ENCODE measurements around the gene IQSEC1.

The IQSEC1 gene

DNA sequence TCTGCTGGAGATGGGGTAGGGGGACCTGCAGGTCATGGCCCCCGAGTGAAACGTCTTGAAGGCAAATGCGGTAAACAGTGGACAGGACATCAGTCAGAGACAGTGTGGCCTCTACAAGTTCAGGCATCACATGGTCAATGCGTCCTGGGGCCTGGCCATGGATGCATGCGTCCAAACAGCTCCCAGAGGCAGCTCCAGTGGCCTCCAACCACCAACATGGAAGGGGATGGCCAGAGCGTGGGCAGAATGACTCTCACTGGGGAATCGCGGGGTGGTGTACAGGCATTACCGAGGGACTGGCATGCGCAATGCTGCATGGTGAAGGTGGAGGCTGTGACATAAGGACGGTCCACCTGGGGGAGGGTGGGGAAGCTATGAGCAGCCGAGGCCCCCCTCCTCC lies 35.6 kb upstream of the IQSEC1 start:
- in situ Hi-C loops (cut with HindIII; ENCODE audit: low sequenced_read_pairs) = no loop called here

- in situ Hi-C loops (cut with HindIII; ENCODE audit: low sequenced_read_pairs) = no loop called here
These were observed 34.4 kb upstream of the IQSEC1 start for GRCh38 chr3:13107661-13108060.

DNA sequence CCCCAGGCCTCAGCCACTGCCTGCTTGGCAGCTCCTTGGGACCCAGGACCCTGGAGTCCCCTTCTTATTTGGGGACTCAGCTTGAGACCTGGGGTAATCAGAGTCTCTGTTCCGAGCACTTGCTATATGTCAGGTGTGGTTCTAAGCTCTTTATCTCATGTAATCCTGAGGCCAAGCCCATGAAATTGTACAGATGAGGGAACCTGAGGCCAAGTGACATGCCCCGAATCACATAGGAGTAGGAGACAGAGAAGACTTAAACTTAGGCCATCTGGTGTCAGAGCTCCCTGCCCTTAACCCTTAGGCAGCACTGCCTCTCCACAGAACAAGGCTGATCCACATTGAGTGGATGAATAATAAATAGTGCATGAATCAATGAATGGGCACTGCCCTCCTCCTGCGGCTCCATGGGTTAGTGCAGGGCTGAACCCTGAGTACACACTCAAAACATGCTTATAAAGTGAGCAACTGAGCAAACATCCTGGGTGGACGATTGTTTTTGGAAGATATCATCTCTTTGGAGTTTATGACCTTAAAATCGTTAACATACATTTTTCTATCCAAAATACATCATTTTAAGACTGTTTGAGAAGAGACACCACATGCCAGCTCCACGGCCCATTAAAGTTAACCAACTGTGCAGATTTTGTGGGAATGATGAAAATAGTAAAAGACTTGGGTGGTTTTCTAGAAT lies 33.2 kb upstream of the IQSEC1 start:
- in situ Hi-C loops (cut with HindIII; ENCODE audit: low sequenced_read_pairs) = no loop called here

- in situ Hi-C loops (cut with HindIII; ENCODE audit: low sequenced_read_pairs) = no loop called here
These were observed 32.6 kb upstream of the IQSEC1 start for GRCh38 chr3:13105896-13106250.

GRCh38 chr3:13105181-13105895 lies 32.1 kb upstream of the IQSEC1 start:
- in situ Hi-C loops (cut with HindIII; ENCODE audit: low sequenced_read_pairs) = no loop called here

DNA sequence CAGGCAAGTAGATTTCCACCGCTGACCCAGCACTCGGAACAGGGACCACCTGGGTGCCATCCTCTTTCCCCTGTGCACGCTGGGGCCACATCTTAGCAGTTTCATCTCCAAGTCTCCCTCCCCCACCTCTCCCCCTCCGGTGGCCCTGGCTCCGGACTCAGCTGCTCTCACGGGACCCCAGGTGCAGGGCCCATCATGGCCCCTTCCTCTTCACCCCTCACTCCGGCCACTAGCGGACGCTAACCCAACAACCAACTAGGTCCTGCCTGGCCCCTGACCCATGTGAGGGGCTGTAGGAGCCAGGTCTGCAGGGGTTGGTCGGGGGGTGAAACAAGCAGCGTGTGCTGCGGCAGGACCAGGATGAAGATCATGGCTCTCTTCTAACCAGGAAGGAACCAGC lies 31.3 kb upstream of the IQSEC1 start:
- in situ Hi-C loops (cut with HindIII; ENCODE audit: low sequenced_read_pairs) = no loop called here

DNA sequence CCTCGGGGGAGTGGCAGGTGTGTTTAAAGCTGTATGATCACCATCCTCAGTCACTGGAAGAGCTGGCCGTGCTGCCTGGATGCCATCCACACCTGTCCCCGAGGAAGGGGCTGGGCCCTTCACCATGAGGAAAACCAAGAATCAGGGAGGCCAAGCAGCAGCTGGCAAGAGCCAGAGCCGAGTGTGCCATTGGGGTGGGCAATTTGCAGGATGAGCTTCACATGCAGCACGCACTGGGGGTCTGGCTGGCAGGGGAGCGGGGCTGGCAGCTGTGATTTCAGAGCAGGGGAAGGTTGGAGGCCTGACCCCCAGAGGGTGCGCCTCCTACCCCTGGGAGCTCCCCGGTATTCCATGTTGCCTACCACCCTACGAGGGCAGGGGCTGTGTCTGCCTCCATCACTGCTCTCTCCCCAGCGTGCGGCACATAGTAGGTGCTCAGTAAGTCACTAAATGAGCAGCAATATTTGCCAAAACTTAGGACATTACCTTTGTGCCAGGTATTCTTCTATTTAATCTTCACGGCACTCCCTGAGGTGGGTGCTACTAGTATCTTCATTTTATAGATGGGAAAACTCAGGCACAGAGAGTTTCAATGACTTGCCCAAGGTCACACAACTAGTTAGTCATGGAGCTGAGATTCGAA lies 30.3 kb upstream of the IQSEC1 start:
- in situ Hi-C loops (cut with HindIII; ENCODE audit: low sequenced_read_pairs) = no loop called here

DNA sequence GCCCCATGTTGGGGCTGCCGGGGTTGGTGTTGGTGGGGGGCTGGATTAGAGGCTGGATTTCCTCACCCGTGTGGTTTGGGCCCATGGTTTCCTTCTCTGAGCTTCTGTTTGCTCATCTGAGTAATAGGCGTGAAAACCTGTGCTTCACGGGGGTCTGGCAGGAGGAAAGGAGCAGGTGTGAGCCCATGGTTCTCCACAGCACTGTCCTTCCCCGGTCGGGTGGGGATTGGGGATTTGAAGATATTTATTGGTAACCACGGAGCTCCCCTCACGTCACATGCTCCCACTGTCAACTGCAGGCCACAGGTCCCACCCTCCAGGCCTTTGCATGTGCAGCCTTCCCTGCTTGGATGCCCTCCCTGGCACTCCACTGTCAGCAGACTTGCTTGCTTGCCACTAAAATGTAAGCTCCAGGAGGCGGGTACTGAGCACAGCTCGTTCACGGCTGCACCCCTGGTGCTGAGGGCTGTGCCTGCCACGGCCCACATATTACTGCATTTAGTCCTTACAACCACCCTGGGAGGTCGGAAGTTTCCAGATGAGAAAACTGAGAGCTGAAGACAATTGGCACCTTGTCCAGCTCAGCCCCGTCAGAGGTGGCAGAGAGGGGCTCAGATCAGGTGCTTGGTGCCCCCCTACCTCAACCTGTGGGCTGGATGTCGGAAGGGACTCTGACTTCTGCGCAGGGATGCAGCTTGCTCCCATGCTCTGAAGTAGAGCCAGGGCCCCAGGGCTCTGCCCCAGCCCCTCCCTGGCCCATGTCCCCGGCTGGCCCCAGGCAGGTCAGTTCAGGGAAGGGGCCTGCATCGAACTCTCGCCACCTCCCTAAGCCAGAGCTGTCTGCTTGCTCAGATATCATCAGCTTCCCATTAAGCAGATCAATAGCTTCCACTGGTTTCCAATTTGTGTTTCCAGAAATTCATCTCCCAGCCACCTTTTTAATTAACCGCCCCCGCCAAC lies 29.4 kb upstream of the IQSEC1 start:
- in situ Hi-C loops (cut with HindIII; ENCODE audit: low sequenced_read_pairs) = no loop called here

DNA sequence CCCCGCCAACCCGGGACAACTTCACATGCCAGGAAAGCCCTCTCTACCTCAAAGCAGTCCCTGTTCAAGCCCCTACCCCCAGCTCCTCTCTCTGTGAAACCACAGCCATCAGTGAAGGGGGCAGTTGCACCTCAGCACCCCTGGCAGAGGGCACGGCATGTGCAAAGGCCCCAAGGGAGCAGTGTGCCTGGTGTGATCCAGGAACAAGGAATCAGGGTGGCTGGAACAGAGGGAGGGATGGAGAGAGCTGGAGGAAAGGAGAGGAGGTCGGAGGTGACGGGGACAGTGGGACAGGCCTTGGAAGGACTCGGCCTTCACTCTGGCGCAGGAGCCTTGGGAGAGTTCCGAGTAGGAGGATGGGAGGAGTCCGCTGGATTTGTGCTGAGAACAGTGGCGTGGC lies 26.5 kb upstream of the IQSEC1 start:
- in situ Hi-C loops (cut with HindIII; ENCODE audit: low sequenced_read_pairs) = no loop called here

DNA sequence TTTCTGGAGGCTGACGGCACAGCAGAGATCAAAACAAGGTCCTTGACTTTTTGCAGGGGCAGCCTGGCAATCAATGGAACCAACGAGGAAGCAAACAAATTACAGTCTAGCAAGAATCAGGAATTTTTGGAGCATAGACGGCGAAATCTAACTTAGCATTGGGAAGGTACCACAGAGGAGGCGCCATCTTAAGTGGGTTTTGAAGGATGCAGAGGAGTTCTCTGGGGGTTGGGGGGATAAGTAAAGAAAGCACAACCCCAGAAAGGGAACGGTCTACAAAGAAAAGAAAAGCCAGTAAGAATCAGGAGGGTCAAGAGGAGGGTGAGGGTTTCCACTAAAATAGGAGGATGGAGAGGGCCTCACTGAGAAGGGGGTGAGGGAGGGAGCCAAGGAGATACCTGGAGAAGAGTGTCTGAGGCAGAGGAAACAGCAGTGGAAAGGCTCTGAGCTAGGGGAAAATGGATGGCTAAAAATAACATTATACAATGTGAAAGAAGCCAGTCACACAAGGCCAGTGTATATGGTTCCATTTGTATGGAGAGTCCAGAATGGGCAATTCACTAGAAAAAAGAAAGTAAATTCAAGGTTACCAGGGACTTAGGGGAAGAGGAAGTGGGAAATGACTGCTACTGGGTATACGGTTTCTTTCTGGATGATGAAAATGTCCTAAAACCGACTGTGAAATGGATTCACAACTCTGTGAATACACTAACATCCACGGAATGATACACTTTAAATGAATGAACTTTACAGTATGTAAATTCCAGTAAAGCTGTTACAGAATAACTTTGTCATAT lies 25.2 kb upstream of the IQSEC1 start:
- in situ Hi-C loops (cut with HindIII; ENCODE audit: low sequenced_read_pairs) = no loop called here

DNA sequence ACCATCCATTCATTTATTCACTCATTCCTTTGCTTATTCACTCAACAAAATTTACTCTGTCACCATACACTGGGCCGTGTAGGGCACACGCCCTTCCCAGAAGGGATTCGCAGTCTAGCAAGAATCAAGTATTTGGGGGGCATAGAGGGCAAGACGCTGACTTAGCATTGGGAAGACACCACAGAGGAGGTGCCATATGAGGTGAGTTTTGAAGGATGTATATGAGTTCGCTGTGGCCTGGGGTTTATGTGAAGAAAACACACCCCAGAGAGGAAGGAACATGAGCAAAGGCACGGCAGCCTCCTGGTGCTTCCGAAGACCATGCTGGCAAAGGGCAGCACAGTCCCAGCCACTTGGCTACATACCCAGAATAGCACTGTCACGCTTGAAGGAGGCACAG lies 23.1 kb upstream of the IQSEC1 start:
- in situ Hi-C loops (cut with HindIII; ENCODE audit: low sequenced_read_pairs) = no loop called here

DNA sequence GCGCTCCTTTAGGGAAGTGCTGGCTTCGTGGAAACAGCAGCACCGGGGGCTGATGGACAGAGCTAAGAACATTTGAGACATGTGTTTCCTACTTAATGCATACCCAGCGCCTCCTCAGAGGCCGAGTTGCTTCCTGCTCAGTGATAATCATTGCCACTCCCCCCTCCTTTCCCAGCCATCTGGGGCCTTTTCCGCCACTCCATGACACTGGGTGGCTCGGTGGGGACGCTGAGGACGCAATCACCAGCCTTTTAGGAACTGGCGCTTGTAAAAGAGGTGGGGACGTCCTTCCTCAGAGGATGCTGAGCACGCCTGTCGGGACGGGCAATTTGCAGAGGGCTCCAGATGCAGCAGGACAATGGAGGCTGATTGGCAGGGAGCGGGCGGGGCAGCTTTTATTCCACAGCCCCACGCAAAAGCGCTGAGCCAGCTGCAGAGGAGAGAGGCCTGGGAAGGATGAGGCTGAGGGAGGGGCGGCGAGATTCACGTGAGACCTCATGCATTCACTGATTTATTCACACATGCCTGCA lies 22.2 kb upstream of the IQSEC1 start:
- in situ Hi-C loops (cut with HindIII; ENCODE audit: low sequenced_read_pairs) = no loop called here

GRCh38 chr3:13093687-13094086 lies 20.5 kb upstream of the IQSEC1 start:
- in situ Hi-C loops (cut with HindIII; ENCODE audit: low sequenced_read_pairs) = loop anchor here (5.0 kb wide), 1 partner anchor 51 kb away; no protein-coding TSS in a partner anchor

DNA sequence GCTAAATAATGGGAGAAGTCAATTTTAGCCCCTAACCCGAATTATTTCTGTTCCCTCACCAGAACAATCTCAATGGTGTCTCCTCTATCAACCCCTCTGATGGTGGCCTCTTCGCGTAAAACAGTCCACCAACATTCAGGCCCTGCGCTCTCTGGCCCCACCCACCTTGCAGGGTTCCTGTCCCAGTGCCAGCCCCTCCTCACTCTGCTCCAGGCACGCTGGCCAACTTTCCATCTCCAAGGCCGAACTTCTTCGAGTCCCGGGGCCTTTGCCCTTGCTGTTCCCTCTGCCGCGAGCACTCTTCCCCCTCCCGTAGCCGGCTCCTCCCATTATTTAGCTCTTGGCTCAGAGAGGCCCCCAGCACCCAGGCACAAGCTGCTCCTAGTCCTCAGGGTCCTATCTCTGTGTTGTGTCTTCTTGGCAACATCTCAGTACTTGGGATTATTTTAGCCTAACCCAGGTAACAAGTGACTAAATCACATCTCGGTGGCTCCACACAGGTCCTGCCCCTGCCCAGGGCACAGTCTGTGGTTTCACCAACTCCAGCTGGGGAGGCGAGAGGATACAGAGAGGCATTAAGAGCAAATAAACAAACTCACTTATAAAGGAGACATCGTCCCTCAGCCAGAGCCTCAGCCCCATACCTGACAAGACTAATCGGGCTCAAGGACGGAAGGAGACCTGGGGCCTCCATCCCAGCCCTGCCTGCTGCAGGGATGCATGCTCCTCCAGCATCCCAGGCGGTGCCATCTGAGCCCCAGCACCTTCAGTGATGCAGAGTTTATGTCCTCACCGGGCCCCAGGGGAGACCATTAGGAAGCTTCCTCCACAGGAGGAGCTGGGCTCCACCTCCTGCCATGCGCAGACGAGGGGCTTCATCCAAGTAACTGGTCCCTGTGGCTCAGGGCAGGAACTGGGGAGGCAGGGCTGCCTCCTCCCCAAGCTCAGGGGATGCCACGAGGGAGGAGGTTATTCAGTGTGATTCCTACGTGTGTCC lies 19.7 kb upstream of the IQSEC1 start:
- in situ Hi-C loops (cut with HindIII; ENCODE audit: low sequenced_read_pairs) = loop anchor here (5.0 kb wide), 1 partner anchor 51 kb away; no protein-coding TSS in a partner anchor

DNA sequence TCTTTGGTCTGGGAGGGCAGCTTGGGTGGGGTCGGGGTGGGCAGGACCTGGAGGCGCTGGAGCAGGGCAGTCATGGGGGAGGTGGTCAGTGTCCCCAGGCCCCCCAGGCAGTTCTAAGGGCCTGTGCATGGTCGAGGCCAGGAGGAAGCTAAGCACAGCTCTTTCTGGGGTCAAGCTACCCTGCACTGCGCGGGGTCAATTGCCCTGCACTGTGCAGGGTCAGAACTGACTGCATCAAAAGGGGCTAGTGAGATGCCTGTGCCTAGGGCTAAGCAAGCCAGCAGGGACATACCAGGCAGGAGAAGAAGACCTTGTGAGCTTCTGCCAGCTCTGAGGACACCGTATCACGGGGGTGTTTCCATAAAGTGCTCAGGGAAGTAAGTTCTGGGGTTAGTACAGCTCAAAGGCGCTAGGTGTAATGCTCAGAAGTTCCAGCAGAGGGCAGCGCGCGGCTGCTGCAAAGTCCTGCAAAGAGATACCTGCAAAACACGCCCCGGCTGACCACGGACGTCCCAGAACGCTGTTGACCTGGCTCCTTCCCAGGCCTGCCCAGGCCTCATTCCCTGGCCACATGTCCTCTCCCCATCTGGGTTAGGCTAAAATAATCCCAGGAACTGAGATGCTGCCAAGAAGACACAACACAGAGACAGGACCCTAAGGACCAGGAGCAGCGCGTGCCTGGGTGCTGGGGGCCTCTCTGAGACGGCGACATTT lies 18.8 kb upstream of the IQSEC1 start:
- in situ Hi-C loops (cut with HindIII; ENCODE audit: low sequenced_read_pairs) = loop anchor here (5.0 kb wide), 1 partner anchor 50 kb away; no protein-coding TSS in a partner anchor

DNA sequence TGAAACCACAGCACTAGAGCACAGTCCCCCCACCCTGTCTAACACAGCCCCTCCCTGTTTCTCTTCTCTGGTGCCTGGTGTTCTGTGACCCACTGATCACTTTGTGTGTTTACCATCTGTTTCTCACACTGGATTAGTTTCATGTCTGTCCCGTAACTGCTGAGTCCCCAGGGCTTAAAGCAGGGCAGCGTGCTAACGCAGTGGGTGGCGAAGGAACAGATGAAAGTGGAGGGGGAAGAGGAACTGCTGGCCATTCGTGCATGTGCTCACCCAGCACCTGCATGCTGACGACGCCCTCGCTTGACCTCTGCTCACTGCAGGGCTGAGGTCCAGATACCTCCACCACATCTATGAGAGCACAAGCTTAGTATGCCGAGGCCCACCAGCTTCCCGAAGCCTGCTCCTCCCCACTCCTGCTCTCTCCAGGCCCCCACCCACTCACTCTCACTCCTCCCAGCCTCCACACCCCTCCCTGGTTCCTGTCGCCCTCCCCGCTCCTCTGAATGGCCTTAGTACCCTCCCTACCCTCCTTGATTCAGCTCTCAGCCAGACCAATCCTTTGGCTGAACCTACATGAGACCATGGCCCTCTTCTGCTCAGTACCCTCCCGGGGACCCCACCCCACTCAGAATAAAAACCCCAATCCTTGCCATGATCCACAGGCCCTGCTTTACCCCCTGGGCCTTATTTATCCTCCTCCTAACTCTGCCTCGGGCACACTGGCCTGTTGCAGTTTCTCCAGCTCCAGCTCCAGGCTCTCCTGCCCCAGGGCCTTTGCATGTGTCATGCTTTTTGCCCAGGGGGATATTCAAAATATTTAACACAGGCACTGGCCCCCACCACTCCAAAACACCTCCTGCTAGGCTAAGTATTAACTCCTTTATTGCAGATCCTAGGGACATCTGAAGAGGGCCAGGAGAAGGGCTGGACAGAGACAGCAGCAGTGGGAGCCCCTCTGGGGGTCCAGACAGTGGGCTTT lies 15.1 kb upstream of the IQSEC1 start:
- in situ Hi-C loops (cut with HindIII; ENCODE audit: low sequenced_read_pairs) = no loop called here
